ENCODE measurements around the gene AGGF1. TPM values are rescaled to one million over a fixed set of nuclear protein-coding genes. Genes with fewer than 3 reads are reported as not detected.
"Not testable (repeated sequence)": the region's sequence is repeated elsewhere in the genome, so short reads cannot be mapped to it uniquely, and the experiment has no call there.

AGGF1 gene, protein sequence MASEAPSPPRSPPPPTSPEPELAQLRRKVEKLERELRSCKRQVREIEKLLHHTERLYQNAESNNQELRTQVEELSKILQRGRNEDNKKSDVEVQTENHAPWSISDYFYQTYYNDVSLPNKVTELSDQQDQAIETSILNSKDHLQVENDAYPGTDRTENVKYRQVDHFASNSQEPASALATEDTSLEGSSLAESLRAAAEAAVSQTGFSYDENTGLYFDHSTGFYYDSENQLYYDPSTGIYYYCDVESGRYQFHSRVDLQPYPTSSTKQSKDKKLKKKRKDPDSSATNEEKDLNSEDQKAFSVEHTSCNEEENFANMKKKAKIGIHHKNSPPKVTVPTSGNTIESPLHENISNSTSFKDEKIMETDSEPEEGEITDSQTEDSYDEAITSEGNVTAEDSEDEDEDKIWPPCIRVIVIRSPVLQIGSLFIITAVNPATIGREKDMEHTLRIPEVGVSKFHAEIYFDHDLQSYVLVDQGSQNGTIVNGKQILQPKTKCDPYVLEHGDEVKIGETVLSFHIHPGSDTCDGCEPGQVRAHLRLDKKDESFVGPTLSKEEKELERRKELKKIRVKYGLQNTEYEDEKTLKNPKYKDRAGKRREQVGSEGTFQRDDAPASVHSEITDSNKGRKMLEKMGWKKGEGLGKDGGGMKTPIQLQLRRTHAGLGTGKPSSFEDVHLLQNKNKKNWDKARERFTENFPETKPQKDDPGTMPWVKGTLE
- 35.4 and 43.6 TPM in 2 replicates for total RNA-seq

DNA sequence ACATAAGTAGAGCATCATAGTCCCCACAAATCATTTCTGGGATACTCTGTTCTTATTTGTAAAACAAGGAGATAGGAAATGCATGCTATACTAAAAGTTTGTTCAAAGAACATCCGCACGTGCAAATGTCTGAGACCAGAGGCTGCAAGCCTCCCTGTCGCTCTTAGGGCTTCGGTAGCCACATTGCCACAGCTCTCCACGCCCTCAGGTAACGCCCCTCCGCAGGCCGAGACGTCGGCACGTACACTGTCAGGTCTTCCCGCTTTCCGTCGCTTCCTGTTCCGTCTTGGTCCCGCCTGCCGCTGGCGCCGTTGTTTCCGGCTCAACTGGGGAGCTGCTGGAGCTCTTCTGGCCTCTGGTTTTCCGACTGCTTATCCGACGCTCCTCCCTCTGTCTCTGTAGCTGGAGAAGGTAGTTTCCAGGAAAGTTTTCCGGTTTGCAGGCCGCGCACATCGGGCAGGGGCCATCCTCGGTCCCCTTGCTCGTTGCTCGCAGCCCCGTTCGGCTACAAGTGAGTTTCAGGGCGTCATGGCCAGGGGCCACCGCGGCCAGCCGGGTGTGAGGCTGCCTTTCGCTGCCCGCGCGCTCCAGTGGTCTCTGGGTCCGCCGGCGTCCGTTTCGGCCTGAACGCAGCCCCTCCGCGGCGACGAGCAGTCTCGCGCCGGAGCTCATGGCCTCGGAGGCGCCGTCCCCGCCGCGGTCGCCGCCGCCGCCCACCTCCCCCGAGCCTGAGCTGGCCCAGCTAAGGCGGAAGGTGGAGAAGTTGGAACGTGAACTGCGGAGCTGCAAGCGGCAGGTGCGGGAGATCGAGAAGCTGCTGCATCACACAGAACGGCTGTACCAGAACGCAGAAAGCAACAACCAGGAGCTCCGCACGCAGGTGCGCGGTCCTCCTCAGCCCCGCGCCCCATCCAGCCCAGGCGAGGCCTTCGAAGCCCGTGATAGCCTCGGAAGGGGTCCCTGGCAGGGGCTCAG, at the start of gene AGGF1:
AGGF1 (plus strand) TSS at position 308 of the 975 bp plus-strand sequence; CDS start at position 671, 363 bp downstream.
- peak; percentile 87 for DNase-seq (ENCODE audit: low read depth)

DNA sequence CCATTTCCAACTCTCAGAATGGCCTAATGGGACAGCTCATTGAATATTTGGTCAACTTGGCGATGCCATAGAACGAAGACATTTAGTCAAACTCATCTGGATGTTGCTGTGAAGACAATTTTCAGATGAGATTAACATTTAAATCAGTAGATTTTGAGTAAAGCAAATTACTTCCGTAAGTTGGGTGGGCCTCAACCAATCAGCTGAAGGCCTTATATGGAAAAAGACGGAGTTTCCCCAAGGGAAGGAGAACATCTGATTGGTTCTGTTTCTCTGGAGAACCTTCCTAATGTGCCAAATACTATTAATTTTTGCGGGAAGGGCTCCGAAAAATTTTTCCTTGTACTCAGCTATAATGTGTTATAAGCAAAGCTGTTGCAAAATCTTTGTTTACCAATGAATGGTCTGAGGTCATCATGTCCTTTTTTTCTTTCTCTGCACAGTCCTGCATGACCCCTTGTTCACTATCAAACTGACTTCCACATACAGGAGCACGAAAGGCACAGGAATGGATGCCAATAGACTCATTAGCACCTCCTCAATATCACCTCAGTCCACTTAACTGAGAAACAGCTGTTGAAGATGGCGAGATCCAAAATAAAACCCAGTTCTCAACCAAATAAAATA, 49.6 kb upstream of the AGGF1 start:
- no peak for DNase-seq (ENCODE audit: low read depth)

GRCh38 chr5:76982450-76982849, 47.8 kb upstream of the AGGF1 start:
- DNase-seq (ENCODE audit: low read depth), result no peak

GRCh38 chr5:76983468-76983867, 46.7 kb upstream of the AGGF1 start:
- no peak for DNase-seq (ENCODE audit: low read depth)

DNA sequence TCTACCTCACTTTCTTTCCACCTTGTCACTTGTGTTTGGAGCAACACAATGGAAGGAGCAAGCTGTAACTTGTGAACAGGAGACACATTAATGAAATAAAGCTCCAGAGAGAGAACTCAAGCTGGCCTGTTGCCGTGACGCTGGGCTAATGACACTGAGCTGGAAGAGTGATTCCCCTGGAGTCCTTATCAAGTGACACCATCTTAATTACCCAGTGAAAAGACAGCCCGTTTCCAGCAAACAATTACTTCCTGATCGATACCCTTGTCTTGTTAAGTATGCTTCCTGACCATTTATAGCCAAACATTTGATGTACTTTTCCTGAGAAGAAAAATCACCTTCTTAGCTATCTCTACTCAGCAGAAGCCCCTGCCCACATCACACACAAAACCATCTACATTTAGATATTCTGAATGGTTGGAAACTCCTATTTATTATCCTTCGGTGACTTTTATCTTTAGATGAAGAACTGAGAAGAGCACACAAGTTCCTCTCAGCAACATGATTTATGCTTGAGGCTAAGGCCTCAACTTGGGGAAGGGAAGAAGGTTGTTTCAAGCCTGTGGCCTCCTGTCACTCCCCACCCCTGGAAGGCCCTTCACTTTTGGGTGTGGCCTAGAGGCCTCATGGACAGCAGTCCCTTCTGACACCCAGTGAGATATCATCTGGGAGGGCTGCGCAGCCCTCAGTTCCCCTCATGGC, 43.2 kb upstream of the AGGF1 start:
- DNase-seq (ENCODE audit: low read depth), result no peak

- DNase-seq (ENCODE audit: low read depth), result no peak
Measured at GRCh38 chr5:76990899-76991459, 39.2 kb upstream of the AGGF1 start.

GRCh38 chr5:76993436-76993835, 36.8 kb upstream of the AGGF1 start:
- not testable (repeated sequence) for DNase-seq (ENCODE audit: low read depth)

DNA sequence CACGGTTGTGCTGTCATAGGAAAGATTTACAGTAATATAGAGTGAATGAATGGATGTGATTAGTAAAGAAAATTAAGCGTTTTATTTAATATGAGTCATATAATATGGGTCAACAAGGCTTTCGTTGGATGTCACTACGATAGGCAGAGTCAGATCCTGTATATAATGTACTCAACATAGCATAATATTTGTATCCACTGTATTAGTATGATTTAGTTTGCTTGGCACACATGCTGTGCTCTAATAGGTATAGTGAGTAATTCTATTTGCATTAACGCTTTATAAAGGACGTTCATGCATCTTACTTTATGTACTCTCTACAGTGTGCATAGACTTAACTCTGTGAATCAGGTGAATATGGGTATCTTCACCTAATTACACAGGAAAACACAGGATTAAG, 35.9 kb upstream of the AGGF1 start:
- no peak for DNase-seq (ENCODE audit: low read depth)

DNA sequence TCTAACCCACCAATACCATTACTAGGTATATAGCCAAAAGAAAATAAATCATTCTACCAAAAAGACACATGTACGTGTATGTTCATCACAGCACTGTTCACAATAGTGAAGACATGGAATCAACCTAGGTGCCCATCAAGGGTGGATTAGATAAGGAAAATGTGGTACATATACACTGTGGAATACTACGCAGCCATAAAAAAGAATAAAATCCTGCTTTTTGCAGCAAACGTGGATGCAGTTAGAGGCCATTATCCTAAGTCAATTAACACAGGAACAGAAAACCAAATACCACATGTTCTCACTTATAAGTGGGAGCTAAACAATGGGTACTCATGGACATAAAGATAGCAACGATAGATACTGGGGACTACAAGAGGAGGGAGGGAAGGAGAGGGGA, 32.0 kb upstream of the AGGF1 start:
- DNase-seq (ENCODE audit: low read depth), result not testable (repeated sequence)

DNA sequence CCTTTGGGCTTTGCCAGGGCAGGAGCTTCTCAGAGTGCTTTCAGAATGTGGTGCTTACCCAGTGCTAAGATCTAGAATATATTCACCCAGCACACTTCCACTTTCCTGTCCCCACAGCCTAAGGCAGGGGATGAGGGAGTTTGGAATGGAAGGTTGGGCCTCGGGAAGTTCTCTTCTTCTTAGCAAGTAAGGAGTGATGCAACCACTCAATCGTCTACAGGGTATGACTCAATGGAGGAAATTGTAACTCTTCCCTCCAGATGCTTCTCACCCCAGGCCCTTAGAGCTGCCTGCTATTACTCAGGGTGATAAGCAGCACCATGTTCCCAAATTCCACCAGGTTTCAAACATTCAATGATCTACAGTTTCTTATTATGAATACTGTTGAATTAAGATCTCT, 30.8 kb upstream of the AGGF1 start:
- peak; percentile 34 for DNase-seq (ENCODE audit: low read depth)

- DNase-seq (ENCODE audit: low read depth), result no peak
Measured at GRCh38 chr5:77003246-77003645, 27.0 kb upstream of the AGGF1 start.

GRCh38 chr5:77006124-77006523, 24.1 kb upstream of the AGGF1 start:
- DNase-seq (ENCODE audit: low read depth), result no peak

- DNase-seq (ENCODE audit: low read depth), result no peak
Measured at GRCh38 chr5:77008413-77008812, 21.8 kb upstream of the AGGF1 start.

GRCh38 chr5:77010243-77010642, 20.0 kb upstream of the AGGF1 start:
- DNase-seq (ENCODE audit: low read depth), result no peak

GRCh38 chr5:77011498-77011897, 18.7 kb upstream of the AGGF1 start:
- no peak for DNase-seq (ENCODE audit: low read depth)

GRCh38 chr5:77012601-77013000, 17.6 kb upstream of the AGGF1 start:
- DNase-seq (ENCODE audit: low read depth), result no peak

DNA sequence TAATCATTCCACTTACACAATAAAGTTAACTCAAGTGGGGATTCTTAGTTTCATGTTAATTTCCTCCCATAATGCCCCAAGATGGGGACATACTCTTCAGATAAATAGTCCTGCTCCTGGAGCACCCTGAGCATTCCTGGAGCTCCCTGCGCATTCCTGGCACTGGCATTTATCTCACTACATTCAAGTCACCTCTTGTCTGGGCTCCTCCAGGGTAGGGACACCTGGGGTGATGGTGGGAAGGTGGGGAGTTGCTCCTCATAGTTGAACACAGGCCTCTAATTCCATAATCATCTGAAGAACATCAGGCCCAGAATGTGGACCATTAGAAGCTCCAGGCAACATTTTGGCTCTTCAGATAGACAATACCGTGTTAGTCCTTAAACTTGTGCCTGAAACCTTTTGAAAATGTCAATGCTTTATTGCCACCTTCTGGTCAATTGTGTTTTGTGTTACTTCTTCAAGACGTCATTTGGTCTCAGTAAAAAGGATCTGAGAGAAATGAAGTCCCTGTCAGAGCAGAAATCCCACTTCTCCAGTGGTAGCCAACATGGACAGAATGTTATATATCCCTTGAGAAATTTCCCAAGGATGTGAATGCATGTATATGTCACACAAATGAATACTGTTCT, 14.2 kb upstream of the AGGF1 start:
- DNase-seq (ENCODE audit: low read depth), result peak; percentile 77

DNA sequence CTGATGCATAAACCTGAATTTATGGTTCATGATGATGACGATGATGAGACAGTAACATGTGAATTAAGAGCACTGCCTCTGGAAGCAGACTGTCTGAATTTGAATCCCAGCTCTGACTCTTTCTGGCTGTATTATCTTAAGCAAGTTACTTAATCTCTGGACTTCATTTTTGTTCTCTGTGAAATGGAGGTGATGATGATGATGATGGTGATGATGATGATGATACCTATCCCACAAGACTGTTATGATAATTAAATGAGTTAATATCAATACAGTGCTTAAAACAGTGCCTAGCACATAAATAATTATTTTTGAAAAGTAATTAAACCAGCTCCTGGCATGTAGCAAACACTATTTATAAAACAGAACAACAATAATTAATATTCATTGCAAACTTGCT, 13.2 kb upstream of the AGGF1 start:
- DNase-seq (ENCODE audit: low read depth), result no peak

- no peak for DNase-seq (ENCODE audit: low read depth)
Measured at GRCh38 chr5:77017668-77018067, 12.5 kb upstream of the AGGF1 start.

Measured in renal cortical epithelial cell (primary cell).